HT1080 (cell line): ENCODE measurements around the gene SCAF4. TPM values are rescaled to one million over a fixed set of nuclear protein-coding genes. Genes with fewer than 3 reads are reported as not detected.

Experiments used
- DNase-seq: peaks from one replicate; pipeline ENCODE4 v3.0.0-alpha.2; 2015; ENCODE audit warnings: low read depth
- total RNA-seq: library from RNA; depleted of rRNA; stranded (reverse); fragments of >200 nt; shearing (Covaris generic); gene quantifications from 2 replicates; pipeline ENCODE4 v1.2.3, GENCODE V29; 2014

The SCAF4 gene
- total RNA-seq, 1 experiment from 2014 or later = 7.8 TPM

DNA sequence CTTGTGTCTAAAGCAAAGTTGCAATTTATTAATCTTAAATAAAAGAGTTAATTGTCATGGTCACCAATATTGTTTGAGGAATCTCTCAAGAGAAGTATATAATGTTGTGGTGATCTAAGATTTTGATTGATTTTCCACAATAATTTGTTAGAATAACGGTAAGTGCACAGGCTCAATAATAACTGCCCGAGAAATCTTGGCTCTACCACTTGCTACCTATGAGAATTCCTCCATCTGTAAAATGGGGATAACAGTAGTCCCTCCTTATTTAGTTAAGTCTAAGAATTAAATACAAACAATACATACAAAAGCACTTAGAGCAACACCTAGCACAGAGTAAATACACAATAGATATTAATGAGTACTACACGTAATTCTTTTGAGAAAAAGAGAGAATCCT, 18.8 kb downstream of the SCAF4 start:
- no peak for DNase-seq

DNA sequence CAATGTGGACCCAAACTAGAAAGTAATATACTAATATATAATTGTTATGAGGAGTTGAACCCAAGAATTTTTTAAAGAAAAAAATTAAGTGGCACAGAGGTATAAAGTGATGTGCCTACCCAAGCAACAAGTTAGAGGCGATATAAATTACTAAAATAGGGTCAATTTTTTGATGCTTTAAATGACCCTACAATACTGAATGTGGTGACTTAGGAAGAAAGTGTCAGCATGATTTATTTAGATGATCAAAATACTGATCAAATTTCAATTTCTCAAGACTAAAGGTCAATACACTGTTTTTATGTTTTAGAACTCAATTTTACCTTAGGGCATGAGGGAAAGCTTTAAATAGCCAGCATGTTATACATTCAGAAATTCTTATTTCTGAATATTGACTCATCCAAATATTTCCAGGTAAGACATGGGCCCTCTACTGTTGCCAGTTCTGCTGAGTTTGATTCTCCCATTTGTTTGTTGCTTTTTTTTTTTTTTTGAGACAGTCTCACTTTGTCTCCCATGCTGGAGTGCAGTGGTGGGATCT, 20.1 kb downstream of the SCAF4 start:
- DNase-seq = no peak

DNA sequence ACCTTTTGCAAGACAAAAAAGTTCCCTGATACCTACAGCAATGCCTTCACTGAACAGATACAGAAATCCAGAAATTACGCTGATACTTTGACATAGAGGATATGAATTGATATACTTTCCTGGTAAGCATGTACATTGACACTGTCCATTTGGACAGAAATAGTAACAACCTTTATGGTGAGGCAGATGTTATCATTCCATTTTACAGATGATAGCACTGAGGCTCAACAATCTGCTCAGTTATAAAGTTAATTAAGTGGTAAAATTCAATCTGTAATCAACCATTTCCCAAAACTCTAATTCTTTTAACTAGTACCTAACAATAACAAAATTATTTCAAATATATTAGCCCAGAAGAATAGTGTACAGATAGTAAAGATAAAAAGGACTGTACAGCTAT, 20.6 kb downstream of the SCAF4 start:
- DNase-seq = no peak

DNA sequence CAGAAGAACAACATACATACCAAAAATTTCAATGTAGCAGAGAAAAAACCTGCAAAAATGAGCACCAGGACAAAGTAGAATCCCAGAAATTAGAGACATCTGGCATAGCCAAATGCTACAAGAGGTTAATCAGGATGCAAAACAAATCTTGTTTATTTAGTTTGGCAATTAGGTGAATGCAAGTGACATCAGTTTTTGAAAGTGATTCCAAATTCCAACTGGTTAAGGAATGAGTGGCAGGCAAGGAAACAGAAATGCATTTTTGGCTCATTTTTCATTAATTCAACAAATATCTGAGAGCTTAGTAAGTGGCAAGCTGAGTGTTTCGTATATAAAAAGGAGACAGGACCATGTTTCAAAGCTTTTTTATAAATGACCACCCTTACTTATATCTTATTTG, 21.3 kb downstream of the SCAF4 start:
- DNase-seq = no peak

DNA sequence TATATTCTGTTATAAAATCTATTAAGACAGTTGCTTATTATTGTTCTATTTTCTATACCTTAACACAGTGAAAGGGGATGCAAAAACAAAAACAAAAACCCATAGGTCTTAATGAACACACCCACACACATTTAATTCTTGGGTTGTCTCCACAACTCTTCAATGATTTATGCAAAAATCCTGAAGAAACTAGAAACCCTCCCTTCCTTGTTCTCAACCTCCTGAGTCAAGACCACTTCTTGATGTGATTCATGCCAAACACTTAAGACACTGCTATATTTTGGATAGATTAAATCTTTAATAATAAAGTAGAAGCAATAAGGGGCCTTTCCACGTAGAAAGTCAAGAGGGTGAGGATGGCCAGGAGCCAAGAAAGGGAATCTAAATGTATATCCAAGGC, 23.4 kb downstream of the SCAF4 start:
- no peak for DNase-seq

DNA sequence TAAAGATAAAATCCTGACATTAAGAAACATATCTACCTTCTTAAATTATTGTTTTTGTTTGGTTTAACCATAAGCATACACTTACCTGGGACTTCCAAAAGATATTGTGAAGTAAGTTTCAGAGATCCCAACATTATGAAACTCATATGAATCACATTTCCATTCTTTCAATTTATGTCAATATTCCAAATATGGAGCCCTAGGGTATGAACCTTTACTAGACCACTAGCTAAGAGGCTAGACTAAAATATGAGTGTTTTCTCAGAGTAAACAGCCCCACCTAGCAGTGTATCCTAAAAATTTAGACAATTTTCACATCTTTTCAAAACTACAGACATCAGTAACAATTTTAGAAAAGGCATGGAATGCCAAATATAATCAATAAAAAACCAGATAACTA, 24.4 kb downstream of the SCAF4 start:
- DNase-seq = no peak

DNA sequence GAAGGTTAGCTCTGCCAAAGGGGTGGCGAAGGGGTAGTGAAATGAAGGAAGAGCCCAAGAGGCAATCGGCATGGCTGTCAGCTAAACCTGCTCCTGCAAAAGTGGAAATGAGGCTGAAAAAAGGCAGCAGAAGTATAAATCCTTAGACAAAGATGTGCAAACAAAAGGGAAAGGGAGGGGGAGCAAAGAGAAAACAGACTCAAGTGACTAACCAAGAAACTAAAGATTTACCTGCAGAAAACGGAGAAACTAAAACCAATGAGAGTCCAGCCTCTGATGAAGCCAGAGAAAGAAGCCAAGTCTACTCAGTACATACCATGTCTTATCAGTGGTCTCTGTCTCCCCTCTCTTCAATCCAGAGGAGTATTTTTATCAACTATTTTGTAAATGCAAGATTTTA, 25.4 kb downstream of the SCAF4 start:
- DNase-seq = no peak

DNA sequence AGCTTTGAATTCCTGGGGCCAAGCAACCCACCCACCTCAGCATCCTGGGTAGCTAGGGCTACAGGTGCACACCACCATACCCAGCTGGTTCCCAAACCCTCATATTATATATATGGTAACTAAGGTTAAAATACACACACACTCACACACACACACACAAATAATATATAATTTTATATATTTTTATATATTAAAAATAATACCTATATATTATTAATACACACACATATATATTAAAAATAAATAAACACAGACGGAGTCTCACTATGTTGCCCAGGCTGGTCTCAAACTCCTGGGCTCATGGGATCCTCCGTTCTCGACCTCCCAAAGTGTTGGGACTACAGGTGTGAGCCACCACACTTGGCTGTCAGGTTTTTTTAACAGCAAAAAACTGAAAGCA, 31.9 kb downstream of the SCAF4 start:
- no peak for DNase-seq

DNA sequence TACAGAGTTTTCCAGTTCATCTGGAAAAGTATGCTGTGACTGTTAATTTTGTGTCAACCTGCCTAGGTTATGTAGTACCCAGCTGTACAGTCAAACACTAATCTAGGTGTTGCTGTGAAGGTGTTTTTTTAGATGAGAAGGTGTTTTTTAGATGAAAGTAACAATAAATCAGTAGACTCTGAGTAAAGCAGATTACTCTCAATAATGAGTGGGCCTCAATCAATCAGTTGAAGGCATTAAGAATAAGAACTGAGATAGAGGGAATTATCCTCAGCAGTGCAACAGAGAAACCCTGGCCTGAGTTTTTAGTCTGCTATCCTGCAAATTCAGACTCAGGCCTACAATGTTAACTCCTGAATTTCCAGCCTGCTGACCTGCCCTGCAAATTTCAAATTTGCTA, 33.5 kb downstream of the SCAF4 start:
- DNase-seq = no peak

DNA sequence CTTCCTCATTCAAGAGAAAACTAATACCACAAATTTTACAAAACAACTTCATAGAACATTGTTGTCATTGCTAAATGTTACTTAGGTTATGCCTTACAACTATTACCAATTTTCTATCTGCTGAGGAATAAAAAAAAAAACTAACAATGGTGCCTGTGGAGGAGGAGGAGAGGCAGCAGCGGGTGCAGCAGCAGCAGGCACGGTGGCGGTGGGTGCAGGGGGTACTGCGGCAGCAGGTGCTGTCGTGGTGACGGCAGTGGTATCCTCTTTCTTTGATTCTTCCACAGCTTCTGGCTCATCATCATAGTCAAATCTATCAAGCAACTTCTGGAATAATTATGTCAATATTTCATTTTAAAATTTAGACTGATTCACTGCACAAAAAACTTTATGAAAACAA, 35.5 kb downstream of the SCAF4 start:
- no peak for DNase-seq

DNA sequence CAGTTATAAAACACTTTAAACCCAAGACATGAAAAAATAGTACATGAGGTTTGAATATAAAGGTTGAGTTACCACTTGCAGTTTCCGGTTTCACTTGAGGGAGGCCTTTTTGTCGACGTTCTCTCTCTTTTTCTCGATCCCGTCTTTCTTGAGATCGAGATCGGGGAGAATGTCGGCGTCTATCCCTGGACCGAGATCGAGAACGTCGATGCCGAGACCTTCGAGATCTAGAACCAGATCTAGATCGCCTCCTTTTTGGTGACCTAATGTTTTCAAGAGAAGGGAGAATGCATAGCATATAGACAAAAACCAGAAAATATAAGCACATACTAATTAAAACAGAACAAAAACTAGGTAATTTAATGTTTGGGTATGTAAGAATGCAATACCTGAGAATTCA, 38.7 kb downstream of the SCAF4 start:
- DNase-seq = no peak

DNA sequence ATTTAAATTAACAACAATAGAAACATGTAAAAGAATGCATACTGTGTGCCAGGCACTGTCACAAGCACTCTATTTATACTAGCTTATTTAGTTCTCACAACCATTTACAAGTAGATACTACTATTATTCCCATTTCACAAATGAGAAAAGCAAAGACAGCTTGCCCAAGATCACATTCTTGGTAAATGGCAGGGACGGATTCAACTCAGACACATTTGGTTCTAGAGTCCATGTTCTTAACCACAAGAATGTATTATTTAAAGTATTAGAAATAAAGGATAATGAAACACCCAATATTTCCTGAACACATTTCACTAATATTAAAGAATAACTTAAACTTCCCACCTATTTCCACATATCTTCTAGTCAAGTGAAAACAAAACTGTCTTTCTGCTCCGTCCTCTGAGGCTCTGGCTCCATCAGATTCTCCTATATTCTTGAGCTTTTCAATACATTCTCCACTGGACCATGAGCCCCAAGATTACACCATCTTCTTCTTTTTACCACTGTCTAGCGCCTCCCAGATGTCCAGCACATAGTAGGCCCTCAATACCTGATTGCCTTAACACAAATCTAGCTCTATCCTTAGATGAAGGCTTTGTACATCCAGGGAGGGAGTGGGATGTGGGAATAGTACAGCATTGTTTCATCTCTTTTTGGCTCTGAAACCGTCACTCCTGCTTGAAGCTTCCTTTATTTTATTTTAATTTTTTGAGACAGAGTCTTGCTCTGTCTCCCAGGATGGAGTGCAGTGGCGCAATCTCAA, 43.1 kb downstream of the SCAF4 start:
- no peak for DNase-seq

DNA sequence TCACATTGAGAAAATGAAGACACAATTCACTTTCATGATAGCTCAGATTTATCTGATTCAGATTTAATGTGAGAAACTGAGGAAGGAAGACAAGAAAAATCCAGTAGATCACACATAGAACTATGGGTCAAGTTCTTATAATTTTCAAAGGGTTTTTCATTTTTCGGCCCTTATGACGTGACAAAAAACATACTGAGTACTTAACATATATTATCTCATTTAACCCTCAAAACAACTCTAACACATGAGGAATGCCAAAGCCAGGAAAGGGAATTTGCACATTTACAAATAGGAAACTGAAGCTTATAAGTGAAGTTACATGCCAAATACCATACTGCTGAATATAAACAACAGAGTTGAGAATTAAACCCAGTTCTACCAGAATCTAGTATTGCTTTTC, 44.8 kb downstream of the SCAF4 start:
- DNase-seq = no peak

DNA sequence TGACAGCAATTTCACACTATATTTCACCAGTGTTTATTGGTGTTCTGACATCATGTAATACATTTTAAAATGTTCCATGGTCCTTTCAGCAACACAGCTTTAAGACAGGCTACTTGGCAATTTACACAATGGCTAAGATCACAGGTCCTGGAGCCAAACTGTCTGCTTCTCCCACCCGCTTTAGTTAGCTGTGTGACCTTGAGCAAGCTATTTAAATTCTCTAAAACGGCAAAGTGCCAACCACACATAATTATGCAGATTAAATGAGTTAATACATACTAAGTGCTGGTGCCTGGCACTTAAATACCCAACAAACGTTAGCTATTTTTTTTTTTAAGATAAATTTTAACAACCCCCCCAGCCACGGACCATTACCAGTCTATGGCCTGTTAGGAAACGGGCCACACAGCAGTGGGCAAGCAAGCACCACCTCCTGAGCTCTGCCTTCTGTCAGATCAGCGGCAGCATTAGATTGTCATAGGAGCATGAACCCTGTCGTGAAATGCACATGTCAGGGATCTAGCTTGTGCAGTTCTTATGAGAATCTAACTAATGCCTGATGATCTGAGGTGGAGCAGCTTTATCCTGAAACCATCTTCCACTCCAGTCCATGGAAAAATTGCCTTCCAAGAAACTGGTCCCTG, 45.5 kb downstream of the SCAF4 start:
- no peak for DNase-seq

DNA sequence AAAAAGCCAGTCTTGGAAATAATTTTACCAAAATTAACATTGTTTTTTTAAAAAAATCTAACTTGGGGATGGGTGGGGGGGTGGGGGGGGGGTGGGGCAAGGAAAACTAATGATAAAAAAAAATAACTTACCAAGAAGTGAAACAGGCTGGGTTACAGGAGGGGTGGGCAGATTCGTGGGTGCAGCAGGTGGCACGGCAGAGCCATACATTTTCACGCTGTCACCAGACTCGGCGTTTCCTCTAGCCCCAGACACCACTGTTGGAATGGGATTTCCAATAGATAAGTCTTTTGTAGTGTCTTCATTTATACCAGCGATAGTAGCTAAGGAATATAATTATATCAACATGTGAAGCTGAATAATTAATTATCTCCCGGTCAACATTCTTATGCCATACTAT, 47.0 kb downstream of the SCAF4 start:
- DNase-seq = no peak

DNA sequence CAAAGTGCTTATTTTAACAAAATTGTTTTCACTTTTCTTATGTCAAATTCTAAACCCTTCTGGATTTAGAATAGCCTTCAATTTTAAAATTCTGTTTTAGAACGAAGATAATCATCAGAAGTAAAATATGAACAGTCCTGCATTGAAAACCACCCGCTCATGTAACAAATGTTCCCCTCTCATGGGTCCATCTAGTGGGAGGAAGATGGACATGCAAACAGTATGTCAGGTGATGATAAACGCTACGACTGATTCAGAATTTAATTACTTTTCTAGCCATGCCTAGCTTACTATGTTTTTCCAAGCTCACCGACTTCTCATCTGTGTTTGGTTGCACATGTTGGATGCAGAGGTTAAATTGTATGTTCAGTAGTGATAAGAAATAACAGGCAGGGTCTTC, 48.9 kb downstream of the SCAF4 start:
- no peak for DNase-seq

DNA sequence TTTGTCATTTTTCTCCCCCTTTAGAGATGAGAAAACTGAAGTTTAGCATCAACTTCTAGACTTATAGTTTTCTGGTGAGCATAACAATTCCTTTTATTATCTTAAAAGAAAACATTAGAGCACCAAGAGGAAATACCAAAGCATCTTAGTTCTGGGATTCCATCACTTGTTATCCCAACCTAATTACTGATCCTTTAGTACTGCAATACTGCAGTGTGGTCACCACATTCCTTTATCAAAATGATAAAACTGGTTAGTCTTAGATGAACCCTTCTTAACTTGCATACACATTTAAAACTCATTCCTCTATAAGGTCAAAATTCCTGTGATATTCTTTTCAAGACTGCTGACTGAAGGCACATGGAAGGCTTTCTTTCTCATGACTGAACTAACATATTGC, 49.3 kb downstream of the SCAF4 start:
- no peak for DNase-seq

DNA sequence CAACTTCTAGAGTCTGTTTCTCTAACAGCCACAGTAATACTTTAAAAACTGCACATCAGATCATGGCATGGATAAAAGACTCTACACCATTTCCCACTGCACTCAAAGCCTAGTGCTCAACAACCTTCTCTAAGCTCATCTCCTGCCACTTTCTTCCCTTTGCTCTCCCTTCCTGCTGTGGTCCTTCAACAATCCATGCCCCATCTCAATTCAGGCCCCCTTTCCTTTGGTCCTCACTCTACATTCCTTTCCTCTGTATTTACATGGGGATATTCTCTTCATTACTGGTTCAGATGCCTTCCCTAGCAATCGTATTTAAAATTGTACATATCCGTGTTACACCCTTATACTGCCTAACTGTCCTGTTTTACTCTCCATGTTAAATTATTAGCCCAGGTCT, 53.4 kb downstream of the SCAF4 start:
- no peak for DNase-seq

DNA sequence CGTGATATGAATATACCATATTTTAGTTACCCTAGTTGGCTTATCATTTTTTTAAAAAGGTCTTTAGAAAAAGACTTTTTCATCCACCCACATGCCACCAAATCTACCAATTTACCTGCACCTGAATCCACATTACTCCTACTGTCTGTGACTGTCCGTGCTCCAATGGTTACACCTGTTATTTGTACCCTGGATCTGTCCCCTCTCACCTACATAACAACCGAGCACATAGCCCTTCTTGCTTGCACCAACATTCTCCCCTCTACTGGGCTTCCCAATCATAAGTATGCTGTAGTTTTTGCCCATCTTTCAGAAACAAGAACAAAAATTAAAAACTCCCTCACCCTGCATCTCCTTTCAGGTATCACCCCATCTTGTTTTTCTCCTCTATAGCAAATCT, 54.9 kb downstream of the SCAF4 start:
- DNase-seq = no peak

DNA sequence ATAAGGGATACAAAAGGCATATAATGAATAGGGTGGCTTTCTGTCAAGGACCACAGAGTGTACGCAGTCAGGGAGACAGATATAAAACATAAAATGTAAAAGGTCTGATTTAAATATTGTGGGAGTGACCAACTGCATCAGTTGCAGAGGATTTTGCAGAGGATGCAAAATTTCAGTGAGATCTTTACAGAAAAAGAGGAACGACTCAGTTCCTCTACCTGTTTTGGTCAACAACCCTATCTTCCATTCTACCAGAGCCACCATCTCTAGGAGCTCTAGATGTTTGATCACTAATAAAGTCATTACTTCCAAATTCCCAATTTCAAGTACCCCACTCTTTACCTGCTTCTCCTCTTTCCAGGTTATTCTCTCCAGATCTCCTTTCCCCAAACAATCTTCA, 56.0 kb downstream of the SCAF4 start:
- DNase-seq = no peak

DNA sequence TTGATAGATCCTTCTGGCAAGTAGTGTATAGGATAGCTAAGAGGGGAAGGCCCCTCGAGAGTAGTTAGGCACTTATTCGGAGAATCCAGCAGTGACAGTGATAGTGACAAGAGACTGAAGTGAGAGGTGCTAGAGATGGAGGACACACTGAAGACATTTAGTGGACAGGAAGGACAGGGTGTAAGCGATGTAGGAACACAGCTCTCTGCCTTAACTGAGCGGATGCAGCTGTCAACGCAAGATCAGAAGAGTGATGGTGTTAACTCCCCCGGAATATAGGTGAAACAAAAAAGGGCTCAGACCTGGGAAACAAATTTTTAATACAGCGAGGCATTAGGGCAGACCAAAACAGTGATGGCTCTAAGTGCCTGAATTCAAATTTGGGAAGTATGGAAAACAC, 56.6 kb downstream of the SCAF4 start:
- no peak for DNase-seq

DNA sequence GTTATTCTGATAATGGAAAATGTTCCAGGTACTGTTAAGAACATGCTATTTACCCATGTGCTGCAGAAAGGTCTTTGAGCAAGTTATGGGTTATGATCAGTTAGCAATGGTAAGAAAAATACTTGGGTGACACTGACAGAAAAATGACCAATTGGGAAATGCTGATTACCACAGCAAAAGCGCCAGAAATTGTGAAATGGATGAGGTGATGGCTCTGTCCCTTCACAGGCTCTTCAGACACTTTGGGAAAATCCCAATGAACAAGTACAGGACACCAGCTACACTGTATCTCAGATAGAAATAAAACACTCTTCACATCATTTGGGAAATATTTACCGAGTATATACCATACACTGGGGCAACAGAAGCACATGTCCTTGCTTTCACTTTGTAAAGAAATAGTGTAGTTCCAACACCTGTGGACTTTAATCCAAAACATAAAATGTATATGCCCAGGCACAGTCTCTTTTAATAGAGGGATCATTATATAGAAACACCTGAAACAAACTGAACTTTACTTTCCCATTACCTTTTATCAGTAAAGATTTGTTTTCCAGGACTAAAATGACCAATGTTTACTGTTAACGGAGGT, 58.5 kb downstream of the SCAF4 start:
- DNase-seq = no peak

DNA sequence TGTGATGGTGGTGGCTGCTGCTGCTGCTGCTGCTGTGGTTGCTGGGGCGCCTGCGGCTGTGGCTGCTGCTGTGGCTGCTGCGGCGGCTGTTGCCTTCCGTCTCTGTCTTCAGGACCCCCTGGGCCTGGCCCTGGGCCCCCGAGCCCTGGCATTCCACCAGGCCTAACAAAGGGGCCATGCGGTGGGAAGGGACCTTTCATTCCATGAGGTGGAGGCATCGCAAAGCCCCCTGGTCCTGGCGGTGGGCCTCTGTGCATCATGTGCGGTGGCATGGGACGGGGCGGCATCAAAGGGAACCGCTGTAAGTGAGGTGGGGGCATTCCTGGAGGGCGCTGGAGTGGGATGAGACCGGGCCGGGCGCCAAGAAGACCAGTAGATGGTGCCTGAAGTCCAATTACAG, 60.0 kb downstream of the SCAF4 start:
- DNase-seq = no peak
